Measurements from ENCODE around the gene TAF7.

GRCh38 chr5:141356950-141357349 is 36.4 kb upstream of the TAF7 start:
- no peak for TF ChIP-seq CTCF (IDR thresholded peaks at IDR 0.05)
- no peak for TF ChIP-seq ZFX (IDR thresholded peaks at IDR 0.05; ENCODE audit: borderline replicate concordance)
